H1 (cell line): ENCODE data around the gene XAB2. TPM values are rescaled to one million over a fixed set of nuclear protein-coding genes. Genes with fewer than 3 reads are reported as not detected.

Experiments
- CTCF ChIA-PET: fragments of 300-600 bp; sonication (Branson Sonifier 250); formaldehyde crosslinking; loops from one replicate; lab custom pipeline; 2021; ENCODE audit not compliant: partially characterized antibody; lab: Charles Lee
- POLR2A ChIA-PET: fragments of 300-600 bp; sonication (Branson Sonifier 250); formaldehyde crosslinking; loops from one replicate; lab custom pipeline; 2021; ENCODE audit warnings: inconsistent platforms; ENCODE audit not compliant: partially characterized antibody; lab: Charles Lee
- DNase-seq, 2 experiments: peaks; one replicate each; pipeline versions ENCODE4 v3.0.0 to v3.0.0-alpha.2; 2010 to 2022; ENCODE audit warnings: low spot score in 2 of 2, low read depth in 1 of 2, mixed read lengths in 1 of 2
- FAIRE-seq: peaks from 2 replicates; lab custom pipeline; 2011; peaks lifted over from hg19 to GRCh38; lab: Jason Lieb, UNC
- H2AFZ ChIP-seq: 2 replicates; pipeline ENCODE4 v1.8.1; 2012; ENCODE audit warnings: low read length, inconsistent platforms
- H2AK5ac ChIP-seq: 2 replicates; pipeline ENCODE4 v1.6.1; 2013; ENCODE audit warnings: low read depth, low read length
- H2BK120ac ChIP-seq: replicated peaks from 2 replicates; pipeline ENCODE3; 2013; ENCODE audit warnings: low read depth, low read length, inconsistent platforms
- H2BK12ac ChIP-seq: 2 replicates; pipeline ENCODE4 v1.6.1; 2013; ENCODE audit warnings: low read depth, low read length
- H2BK15ac ChIP-seq: 2 replicates; pipeline ENCODE4 v1.6.1; 2013; ENCODE audit warnings: low read length
- H2BK20ac ChIP-seq: 2 replicates; pipeline ENCODE4 v1.6.1; 2013; ENCODE audit warnings: low read length
- H2BK5ac ChIP-seq: 2 replicates; pipeline ENCODE4 v1.6.1; 2013; ENCODE audit warnings: low read depth, low read length
- H3K14ac ChIP-seq: 2 replicates; pipeline ENCODE4 v1.6.1; 2013; ENCODE audit warnings: inconsistent platforms; ENCODE audit not compliant: insufficient read length
- H3K18ac ChIP-seq: 2 replicates; pipeline ENCODE4 v1.6.1; 2013; ENCODE audit warnings: low read length; ENCODE audit errors: extremely low read depth
- H3K23ac ChIP-seq: 2 replicates; pipeline ENCODE4 v1.6.1; 2013; ENCODE audit warnings: inconsistent platforms; ENCODE audit not compliant: insufficient read length
- H3K23me2 ChIP-seq: 2 replicates; pipeline ENCODE4 v1.6.1; 2013; ENCODE audit warnings: low read depth, low read length
- H3K27ac ChIP-seq: 2 replicates; pipeline ENCODE4 v1.6.1; 2011; ENCODE audit warnings: low read depth, low read length, inconsistent platforms
- H3K27me3 ChIP-seq, 4 experiments: replicated peaks in 1 of 4; 1 replicate in 1 of 4; 2 replicates in 3 of 4; pipeline versions ENCODE4 v1.6.1 to v1.8.1; 2011 to 2013; ENCODE audit warnings: low read length in 3 of 4, mild to moderate bottlenecking in 3 of 4, inconsistent platforms in 2 of 4, mixed read lengths in 2 of 4, moderate library complexity in 1 of 4; ENCODE audit not compliant: control insufficient read depth in 3 of 4, insufficient read depth in 3 of 4; ENCODE audit errors: extremely low read depth in 1 of 4
- H3K36me3 ChIP-seq, 4 experiments: 2 replicates each; pipeline versions ENCODE4 v1.6.1 to v1.8.1; 2011 to 2013; ENCODE audit warnings: mild to moderate bottlenecking in 4 of 4, low read length in 3 of 4, moderate library complexity in 2 of 4, control low read depth in 1 of 4, inconsistent platforms in 1 of 4; ENCODE audit not compliant: insufficient read depth in 4 of 4, control insufficient read depth in 2 of 4
- H3K4ac ChIP-seq: replicated peaks from 2 replicates; pipeline ENCODE3; 2013; ENCODE audit warnings: low read length, low read depth, mixed read lengths, inconsistent platforms; ENCODE audit not compliant: insufficient read length
- H3K4me1 ChIP-seq, 4 experiments: replicated peaks in 1 of 4; 1 replicate in 1 of 4; 2 replicates in 3 of 4; pipeline versions ENCODE4 v1.6.1 to v1.8.1; 2011 to 2013; ENCODE audit warnings: low read length in 3 of 4, inconsistent platforms in 2 of 4, mixed read lengths in 1 of 4; ENCODE audit not compliant: insufficient read depth in 4 of 4, control insufficient read depth in 3 of 4
- H3K4me2 ChIP-seq, 2 experiments: 2 replicates each; pipeline versions ENCODE4 v1.6.1 to v1.8.1; 2011 to 2013; ENCODE audit warnings: low read depth in 2 of 2, low read length in 2 of 2, control low read depth in 1 of 2, inconsistent platforms in 1 of 2, mild to moderate bottlenecking in 1 of 2; ENCODE audit not compliant: insufficient read depth in 1 of 2
- H3K4me3 ChIP-seq, 4 experiments: fragments of 200-600, 300-600 bp in 1 of 4; sonication (generic), shearing (Covaris generic), sonication (Bioruptor Twin) in 1 of 4; 2 replicates each; pipeline versions ENCODE4 v1.5.1 to v1.8.1; 2011 to 2016; ENCODE audit warnings: low read length in 4 of 4, low read depth in 3 of 4, control low read depth in 2 of 4, inconsistent platforms in 2 of 4, mild to moderate bottlenecking in 2 of 4, mixed read lengths in 1 of 4, moderate library complexity in 1 of 4; ENCODE audit not compliant: insufficient read depth in 2 of 4; ENCODE audit errors: extremely low read depth in 1 of 4
- H3K56ac ChIP-seq: replicated peaks from 2 replicates; pipeline ENCODE3; 2013; ENCODE audit warnings: low read depth, mild to moderate bottlenecking, mixed read lengths, low read length, inconsistent platforms; ENCODE audit not compliant: insufficient read length
- H3K79me1 ChIP-seq: 2 replicates; pipeline ENCODE4 v1.6.1; 2013; ENCODE audit warnings: low read depth, low read length, control low read depth
- H3K79me2 ChIP-seq, 2 experiments: 2 replicates each; pipeline versions ENCODE4 v1.6.1 to v1.8.1; 2012 to 2013; ENCODE audit warnings: low read length in 2 of 2, mild to moderate bottlenecking in 2 of 2, inconsistent platforms in 1 of 2; ENCODE audit not compliant: insufficient read depth in 2 of 2, control insufficient read depth in 1 of 2
- H3K9ac ChIP-seq, 4 experiments: replicated peaks in 1 of 4; 1 replicate in 1 of 4; 2 replicates in 3 of 4; pipeline versions ENCODE4 v1.6.1 to v1.8.1; 2011 to 2013; ENCODE audit warnings: low read depth in 3 of 4, low read length in 3 of 4, control low read depth in 2 of 4, mild to moderate bottlenecking in 2 of 4, moderate library complexity in 2 of 4, inconsistent platforms in 1 of 4; ENCODE audit errors: extremely low read depth in 1 of 4
- H3K9me3 ChIP-seq, 2 experiments: 2 replicates each; pipeline versions ENCODE4 v1.6.1 to v1.8.1; 2012 to 2013; ENCODE audit warnings: mild to moderate bottlenecking in 2 of 2, moderate library complexity in 2 of 2, control low read depth in 1 of 2, inconsistent platforms in 1 of 2, low read depth in 1 of 2, low read length in 1 of 2, mixed read lengths in 1 of 2; ENCODE audit not compliant: insufficient read depth in 2 of 2
- H4K20me1 ChIP-seq, 2 experiments: replicated peaks in 1 of 2; 2 replicates each; pipeline versions ENCODE3 to v1.8.1; 2011 to 2013; ENCODE audit warnings: inconsistent platforms in 2 of 2, low read length in 2 of 2, mild to moderate bottlenecking in 1 of 2; ENCODE audit not compliant: insufficient read depth in 2 of 2, control insufficient read depth in 1 of 2
- H4K5ac ChIP-seq: 2 replicates; pipeline ENCODE4 v1.6.1; 2013; ENCODE audit warnings: low read length, low read depth, mixed read lengths, inconsistent platforms; ENCODE audit not compliant: insufficient read length
- H4K8ac ChIP-seq: 2 replicates; pipeline ENCODE4 v1.8.0; 2013; ENCODE audit warnings: mild to moderate bottlenecking, moderate library complexity, low read length, inconsistent platforms; ENCODE audit not compliant: insufficient read depth; ENCODE audit errors: extremely low read depth
- H4K91ac ChIP-seq: replicated peaks from 2 replicates; pipeline ENCODE3; 2013; ENCODE audit warnings: low read length, mixed read lengths, inconsistent platforms; ENCODE audit not compliant: insufficient read length
- BCL11A ChIP-seq, 2 experiments: IDR thresholded peaks; one replicate each; pipeline ENCODE4 v1.6.1; 2011; ENCODE audit warnings: low read depth in 2 of 2, low read length in 2 of 2, mild to moderate bottlenecking in 2 of 2
- CHD2 ChIP-seq: IDR thresholded peaks from 2 replicates; pipeline ENCODE4 v1.6.1; 2012; ENCODE audit warnings: low read length, improper control_type of control experiment
- CTBP2 ChIP-seq: IDR thresholded peaks from 2 replicates; pipeline ENCODE4 v1.7.0; 2011; ENCODE audit warnings: borderline replicate concordance, mild to moderate bottlenecking, moderate library complexity, mixed read lengths, low read length; ENCODE audit not compliant: insufficient read depth, insufficient read length
- EP300 ChIP-seq, 2 experiments: IDR thresholded peaks; 1 replicate in 1 of 2; 2 replicates in 1 of 2; pipeline ENCODE4 v1.6.1; 2011 to 2012; ENCODE audit warnings: low read depth in 2 of 2, low read length in 2 of 2, mild to moderate bottlenecking in 2 of 2, borderline replicate concordance in 1 of 2, inconsistent platforms in 1 of 2, moderate library complexity in 1 of 2
- EZH2 ChIP-seq: fragments of 200-600 bp; sonication (generic); IDR thresholded peaks from 2 replicates; pipeline ENCODE4 v1.7.1; 2012; ENCODE audit warnings: low read depth, mild to moderate bottlenecking, moderate library complexity, low read length, inconsistent platforms; ENCODE audit not compliant: severe bottlenecking
- GABPA ChIP-seq: IDR thresholded peaks from 2 replicates; pipeline ENCODE4 v1.6.1; 2011; ENCODE audit warnings: mild to moderate bottlenecking, low read length, moderate library complexity, borderline replicate concordance; ENCODE audit not compliant: insufficient read depth
- JUND ChIP-seq: IDR thresholded peaks from 2 replicates; pipeline ENCODE4 v1.6.1; 2011; ENCODE audit warnings: mild to moderate bottlenecking, improper control_type of control experiment, low read length
- NANOG ChIP-seq: IDR thresholded peaks from 2 replicates; pipeline ENCODE4 v1.6.1; 2011; ENCODE audit warnings: low read length, low read depth, mild to moderate bottlenecking, inconsistent platforms; ENCODE audit not compliant: insufficient read depth, poor library complexity, severe bottlenecking
- PHF8 ChIP-seq: fragments of 200-600 bp; sonication (generic); conservative IDR thresholded peaks from 2 replicates; pipeline ENCODE4 v1.7.1; 2012; ENCODE audit warnings: low read depth, mild to moderate bottlenecking, inconsistent platforms, low read length, moderate library complexity
- SRF ChIP-seq: IDR thresholded peaks from 2 replicates; pipeline ENCODE4 v1.6.1; 2011; ENCODE audit warnings: mild to moderate bottlenecking, low read depth, low read length, moderate library complexity
- TBP ChIP-seq: IDR thresholded peaks from 2 replicates; pipeline ENCODE4 v1.6.1; 2011; ENCODE audit warnings: low read depth, low read length, improper control_type of control experiment
- WGBS, 2 experiments: shearing (Covaris generic) in 1 of 2; methylation state at CpG; one replicate each; pipeline versions ENCODE4 v1.1.6 to v1.1.7; 2013 to 2015; ENCODE audit warnings: low lambda C conversion rate in 2 of 2, mixed read lengths in 2 of 2, inconsistent platforms in 1 of 2, low coverage in 1 of 2, missing lambda C conversion rate in 1 of 2; ENCODE audit not compliant: insufficient replicate concordance in 2 of 2, insufficient coverage in 1 of 2, insufficient read length in 1 of 2; ENCODE audit errors: extremely low coverage in 1 of 2, missing lambda C conversion rate in 1 of 2; 5-methylcytosine and 5-hydroxymethylcytosine counted together
- polyA plus RNA-seq, 7 experiments: library from polyadenylated mRNA; depleted of rRNA in 3 of 7; stranded (reverse) in 5 of 7; unstranded in 2 of 7; fragments of >200 nt in 5 of 7; fragments of 200-250 nt in 2 of 7; gene quantifications; 1 replicate in 5 of 7; 2 replicates in 1 of 7; 4 replicates in 1 of 7; pipeline versions ENCODE4 v1.2.1 to v1.2.3, GENCODE V29; 2011 to 2013; ENCODE audit warnings: missing spikeins in 2 of 7, mixed read lengths in 2 of 7
- total RNA-seq: library from RNA; stranded (reverse); fragmentation: NEBNext Ultra II Directional; extraction: Animal tissue kit (Norgen Biotek cat#: 25700); gene quantifications from 2 replicates; pipeline ENCODE4 v1.2.1, GENCODE V29; 2021

XAB2 gene
- total and polyA plus RNA-seq, 2 of the 8 experiments (the other 6 are each of a cell fraction or from before 2014, with no cell fraction given): 48.2 to 49.4 TPM

DNA sequence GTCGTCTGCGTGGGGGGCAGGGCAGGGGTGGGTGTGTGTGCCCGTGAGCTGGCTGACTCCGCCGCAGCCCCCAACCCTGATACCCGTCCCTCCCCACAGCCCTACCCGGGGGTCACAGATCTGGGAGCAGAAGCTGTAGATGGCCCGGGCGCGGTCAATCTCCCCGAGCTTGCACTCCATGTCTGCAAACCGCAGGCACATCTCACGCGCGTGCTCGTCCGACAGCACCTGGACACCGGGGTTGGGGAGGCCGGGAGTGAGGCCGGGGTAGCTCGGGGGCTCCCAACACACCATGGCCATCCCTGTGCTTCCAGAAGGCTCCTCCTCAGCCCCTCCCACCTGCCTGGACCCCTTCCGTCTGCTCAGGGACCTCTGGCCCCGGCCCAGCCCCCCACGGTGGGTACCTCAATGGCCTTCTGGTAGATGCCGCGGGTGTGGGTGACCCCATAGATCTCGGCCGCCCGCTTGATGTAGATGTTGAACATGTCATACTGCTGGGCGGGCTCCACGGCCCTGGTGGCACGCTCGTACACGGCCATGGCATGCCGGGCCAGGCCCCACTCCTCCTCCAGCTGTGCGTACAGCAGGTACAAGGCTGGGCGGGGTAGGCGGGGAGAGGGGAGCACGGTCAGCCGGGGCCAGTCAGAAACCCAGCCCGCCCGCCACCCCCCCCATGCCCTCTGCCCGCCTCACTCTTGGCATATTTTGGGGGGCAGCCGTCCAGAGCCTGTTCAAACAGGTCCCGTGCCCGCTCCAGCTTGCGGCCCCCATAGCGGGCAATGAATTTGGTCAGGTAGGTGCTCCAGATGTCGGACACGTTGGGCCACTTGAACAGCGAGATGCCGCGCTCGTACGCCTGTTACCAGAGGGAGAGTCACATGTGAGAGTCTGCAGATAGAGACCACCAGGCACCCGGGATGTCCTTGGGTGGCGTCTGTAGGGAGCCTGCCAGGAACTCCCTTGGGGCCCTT is 8.6 kb downstream of the XAB2 start:
- POLR2A ChIA-PET: interaction anchor here (1.1 to 6.4 kb wide), 7 partner anchors 8 to 53 kb away, joined by 3 to 34 read pairs (median 8); partner anchors contain the start of genes PCP2, PET100 and XAB2

More for the DNA sequence above, 8.6 kb downstream of the XAB2 start:
- no peak overlapping the region for H2BK120ac ChIP-seq
- no peak overlapping the region for H3K18ac ChIP-seq
- H3K4me3 ChIP-seq: no peak overlapping the region
- H3K4me1 ChIP-seq: no peaks in the 10 kb centered on the region
- H3K23me2 ChIP-seq: no peaks in the 10 kb centered on the region
- no peak overlapping the region for H3K9ac ChIP-seq
- peaks cover under 1% of the 10 kb centered on the region for H3K79me1 ChIP-seq
- H2BK5ac ChIP-seq: no peak overlapping the region
- no peaks in the 10 kb centered on the region for H3K9me3 ChIP-seq
- TF ChIP-seq JUND: no peak
- no peak for TF ChIP-seq CTBP2
- no peak for TF ChIP-seq EZH2
- no peak for TF ChIP-seq EP300 (IDR thresholded peaks at IDR 0.05; ENCODE audit: borderline replicate concordance in 1 of 2, low read depth in 2 of 2, low read length in 2 of 2)
- TF ChIP-seq SRF: no peak
- no peak for TF ChIP-seq CHD2
- TF ChIP-seq BCL11A (IDR thresholded peaks at IDR 0.05; ENCODE audit: low read depth in 2 of 2, low read length in 2 of 2): no peak
- TF ChIP-seq PHF8: no peak
- TF ChIP-seq GABPA: no peak
- TF ChIP-seq NANOG: no peak
- no peak for TF ChIP-seq TBP
- TF ChIP-seq, all 59 proteins: peak for 0
- Histone ChIP-seq H3K23ac (no peak overlapping the region), H3K4ac (no peak overlapping the region), H2BK20ac (no peak overlapping the region), H4K5ac (no peak overlapping the region), H3K27ac (no peak overlapping the region), H3K14ac (no peak overlapping the region), H4K91ac (no peak overlapping the region), H3K4me2 (no peak overlapping the region), H2BK15ac (no peak overlapping the region), H2AK5ac (no peak overlapping the region), H3K56ac (no peak overlapping the region), H4K20me1 (peaks cover 9 to 15% of the 10 kb centered on the region in 2 experiments), H4K8ac (no peak overlapping the region; the same call in 1 of the 2 replicates), H3K36me3 (peaks cover 8 to 48% (median 24%) of the 10 kb centered on the region in 4 experiments; a peak in 6 of 8 replicates), H3K27me3 (no peaks in the 10 kb centered on the region), H3K79me2 (no peaks in the 10 kb centered on the region), H2BK12ac (no peak overlapping the region), H2AFZ (no peak overlapping the region)
- FAIRE-seq (no peak), DNase-seq (no peak)
- 93% methylated on average over 42 of the region's 57 CpGs; no CpG with 5 or more reads in 1 of the 2 experiments for WGBS, 2 experiments
- CTCF ChIA-PET: interaction anchor here (1.3 kb wide), 1 partner anchor 11 kb away, joined by 3 read pairs; no protein-coding TSS in a partner anchor
